GM23338 (cell line): Measurements from ENCODE around the gene LDLRAD2. TPM values are rescaled to one million over a fixed set of nuclear protein-coding genes. Genes with fewer than 3 reads are reported as not detected.

Experiments
- ATAC-seq: fragments of 200-7000 bp; cut with Tn5 transposase; 3 replicates; pipeline ENCODE4 v1.9.1; 2020
- DNase-seq: peaks from one replicate; pipeline ENCODE4 v3.0.0-alpha.2; 2015; ENCODE audit warnings: low spot score
- H2AFZ ChIP-seq: fragments of 200-600 bp; sonication (generic); 2 replicates; pipeline ENCODE4 v1.8.0; 2016; ENCODE audit warnings: antibody characterized with exemption, mild to moderate bottlenecking, moderate library complexity
- H3F3A ChIP-seq: fragments of 200-600 bp; sonication (generic); replicated peaks from 2 replicates; pipeline ENCODE4 v1.8.0; 2017; ENCODE audit warnings: antibody characterized with exemption, mixed run types, low read depth
- H3K27ac ChIP-seq: fragments of 200-600 bp; sonication (generic); 2 replicates; pipeline ENCODE4 v1.6.1; 2016; ENCODE audit warnings: low read depth
- H3K27me3 ChIP-seq: fragments of 200-600 bp; sonication (generic); 2 replicates; pipeline ENCODE4 v1.8.0; 2016; ENCODE audit warnings: mild to moderate bottlenecking, mixed run types, moderate library complexity; ENCODE audit not compliant: insufficient read depth
- H3K36me3 ChIP-seq: fragments of 200-600 bp; sonication (generic); 2 replicates; pipeline ENCODE4 v1.8.0; 2016; ENCODE audit warnings: mild to moderate bottlenecking; ENCODE audit not compliant: insufficient read depth
- H3K4me1 ChIP-seq: fragments of 200-600 bp; sonication (generic); 2 replicates; pipeline ENCODE4 v1.8.0; 2016; ENCODE audit warnings: mild to moderate bottlenecking, moderate library complexity; ENCODE audit not compliant: insufficient read depth
- H3K4me2 ChIP-seq: fragments of 200-600 bp; sonication (generic); 2 replicates; pipeline ENCODE4 v1.7.1; 2017; ENCODE audit warnings: mixed run types
- H3K4me3 ChIP-seq: fragments of 200-600 bp; sonication (generic); 2 replicates; pipeline ENCODE4 v1.6.1; 2016; ENCODE audit warnings: mixed run types
- H3K79me2 ChIP-seq: fragments of 200-600 bp; sonication (generic); replicated peaks from 2 replicates; pipeline ENCODE4 v1.8.0; 2017; ENCODE audit warnings: mild to moderate bottlenecking; ENCODE audit not compliant: insufficient read depth
- H3K9me2 ChIP-seq: fragments of 200-600 bp; sonication (generic); 2 replicates; pipeline ENCODE4 v1.8.0; 2017; ENCODE audit not compliant: insufficient read depth
- H4K20me1 ChIP-seq: fragments of 200-600 bp; sonication (generic); replicated peaks from 2 replicates; pipeline ENCODE4 v1.8.0; 2017; ENCODE audit warnings: mild to moderate bottlenecking; ENCODE audit not compliant: insufficient read depth
- H3K27ac Mint-ChIP-seq: 2 replicates; pipeline ENCODE4 v1.8.0; 2020; ENCODE audit warnings: inconsistent platforms, mild to moderate bottlenecking, moderate library complexity, mixed read lengths
- H3K27me3 Mint-ChIP-seq: 3 replicates; pipeline ENCODE4 v1.8.0; 2022; ENCODE audit warnings: low read depth, mild to moderate bottlenecking, moderate library complexity, mixed read lengths, inconsistent platforms; ENCODE audit not compliant: insufficient read depth, poor library complexity
- H3K36me3 Mint-ChIP-seq: 3 replicates; pipeline ENCODE4 v1.8.0; 2021; ENCODE audit warnings: low read depth, mild to moderate bottlenecking, inconsistent platforms, moderate library complexity, mixed read lengths
- H3K4me1 Mint-ChIP-seq: 3 replicates; pipeline ENCODE4 v1.8.0; 2020; ENCODE audit warnings: mild to moderate bottlenecking, inconsistent platforms, mixed read lengths
- H3K4me3 Mint-ChIP-seq: 3 replicates; pipeline ENCODE4 v1.8.0; 2021; ENCODE audit warnings: moderate library complexity, mild to moderate bottlenecking, inconsistent platforms, mixed read lengths
- H3K9me3 Mint-ChIP-seq: 3 replicates; pipeline ENCODE4 v1.8.0; 2020; ENCODE audit warnings: moderate library complexity, mild to moderate bottlenecking, inconsistent platforms, mixed read lengths
- CREB1 ChIP-seq: fragments of 250-450 bp; sonication (Bioruptor Pico); IDR thresholded peaks from 2 replicates; pipeline ENCODE4 v1.5.0; 2020; ENCODE audit warnings: low read depth, mild to moderate bottlenecking, moderate library complexity
- CTCF ChIP-seq, 2 experiments: fragments of 200-600 bp in 1 of 2; sonication (generic) in 1 of 2; conservative IDR thresholded peaks; 2 replicates each; pipeline versions ENCODE4 v1.5.1 to v1.6.1; 2016 to 2017; ENCODE audit warnings: antibody characterized with exemption in 2 of 2, low read depth in 2 of 2, mild to moderate bottlenecking in 2 of 2, moderate library complexity in 1 of 2
- ETS1 ChIP-seq: IDR thresholded peaks from 2 replicates; pipeline ENCODE4 v1.6.1; 2016; ENCODE audit warnings: antibody characterized with exemption
- EZH2 ChIP-seq: fragments of 200-600 bp; sonication (generic); IDR thresholded peaks from one replicate; pipeline ENCODE4 v1.8.0; 2017; ENCODE audit warnings: antibody characterized with exemption, mild to moderate bottlenecking, low read depth; ENCODE audit not compliant: unreplicated experiment
- EZH2phosphoT487 ChIP-seq: fragments of 200-600 bp; sonication (generic); IDR thresholded peaks from one replicate; pipeline ENCODE4 v1.8.1; 2018; ENCODE audit warnings: antibody characterized with exemption; ENCODE audit not compliant: unreplicated experiment
- JUNB ChIP-seq: IDR thresholded peaks from one replicate; pipeline ENCODE4 v1.6.1; 2016; ENCODE audit warnings: antibody characterized with exemption; ENCODE audit not compliant: unreplicated experiment
- NANOG ChIP-seq: IDR thresholded peaks from 2 replicates; pipeline ENCODE4 v1.6.1; 2016; ENCODE audit warnings: antibody characterized with exemption, borderline replicate concordance
- POLR2AphosphoS5 ChIP-seq: IDR thresholded peaks from 2 replicates; pipeline ENCODE4 v1.6.1; 2016; ENCODE audit warnings: antibody characterized with exemption, low read depth
- STAT1 ChIP-seq: IDR thresholded peaks from one replicate; pipeline ENCODE4 v1.6.1; 2016; ENCODE audit warnings: antibody characterized with exemption; ENCODE audit not compliant: unreplicated experiment
- ZNF331 ChIP-seq: fragments of 250-450 bp; sonication (Bioruptor Pico); IDR thresholded peaks from 2 replicates; pipeline ENCODE4 v1.5.0; 2020; ENCODE audit warnings: low read depth, mild to moderate bottlenecking, moderate library complexity
- ZNF462 ChIP-seq: fragments of 250-450 bp; sonication (Bioruptor Pico); IDR thresholded peaks from 2 replicates; pipeline ENCODE4 v1.5.0; 2020; ENCODE audit warnings: mild to moderate bottlenecking, moderate library complexity
- polyA plus RNA-seq: library from polyadenylated mRNA; unstranded; fragments of >200 nt; fragmentation: Nextera tagmentation; extraction: Ambion mirVana; gene quantifications from 2 replicates; pipeline ENCODE4 v1.2.1, GENCODE V29; 2016
- total RNA-seq: library from RNA; depleted of rRNA; stranded (reverse); fragments of >200 nt; shearing (Covaris generic); gene quantifications from 2 replicates; pipeline ENCODE4 v1.2.3, GENCODE V29; 2014

The LDLRAD2 gene
- total and polyA plus RNA-seq, 2 experiments from 2014 or later = 1.6 to 5.8 TPM

- no peak for TF ChIP-seq CTCF (conservative IDR thresholded peaks at IDR 0.05; ENCODE audit: low read depth in 2 of 2)
- no peak for TF ChIP-seq NANOG
- no peak for TF ChIP-seq EZH2phosphoT487
- no peak for TF ChIP-seq CREB1 (CRISPR knock-in tag)
- no peak for TF ChIP-seq EZH2
- TF ChIP-seq ETS1 = no peak
- no peak for TF ChIP-seq ZNF331 (CRISPR knock-in tag)
- no peak for TF ChIP-seq STAT1
- TF ChIP-seq POLR2AphosphoS5 = no peak
Observed at GRCh38 chr1:21801100-21801499, 11.0 kb upstream of the LDLRAD2 start (continued).

- Histone ChIP-seq H3F3A (no peaks in the 10 kb centered on the region), H3K27ac (no peak overlapping the region), H3K79me2 (no peaks in the 10 kb centered on the region), H3K4me2 (no peak overlapping the region), H3K4me1 (no peaks in the 10 kb centered on the region), H3K36me3 (no peaks in the 10 kb centered on the region), H3K9me2 (no peaks in the 10 kb centered on the region), H3K4me3 (no peak overlapping the region), H4K20me1 (no peaks in the 10 kb centered on the region), H2AFZ (peak overlapping the region; percentile 43; the same call in 1 of the 2 replicates), H3K27me3 (no peaks in the 10 kb centered on the region)
- Mint-ChIP-seq H3K4me1 (no peaks in the 10 kb centered on the region), H3K27ac (no peak overlapping the region), H3K36me3 (no peaks in the 10 kb centered on the region), H3K27me3 (peaks cover 5% of the 10 kb centered on the region), H3K9me3 (peaks cover 4% of the 10 kb centered on the region; the same call in 2 of the 3 replicates), H3K4me3 (no peak overlapping the region)
- DNase-seq (no peak), ATAC-seq (no peak)
- no peak for TF ChIP-seq CTCF (conservative IDR thresholded peaks at IDR 0.05; ENCODE audit: low read depth in 2 of 2)
- TF ChIP-seq EZH2 = no peak
- TF ChIP-seq NANOG = no peak
- no peak for TF ChIP-seq ZNF462
- TF ChIP-seq POLR2AphosphoS5 = no peak
- TF ChIP-seq JUNB = no peak
Observed at GRCh38 chr1:21804536-21804935, 7.5 kb upstream of the LDLRAD2 start.
